ENCODE results near the gene ARFRP1.
A peak's percentile ranks its signal among the peaks of the same experiment; 100 is the strongest.

ARFRP1 gene

DNA sequence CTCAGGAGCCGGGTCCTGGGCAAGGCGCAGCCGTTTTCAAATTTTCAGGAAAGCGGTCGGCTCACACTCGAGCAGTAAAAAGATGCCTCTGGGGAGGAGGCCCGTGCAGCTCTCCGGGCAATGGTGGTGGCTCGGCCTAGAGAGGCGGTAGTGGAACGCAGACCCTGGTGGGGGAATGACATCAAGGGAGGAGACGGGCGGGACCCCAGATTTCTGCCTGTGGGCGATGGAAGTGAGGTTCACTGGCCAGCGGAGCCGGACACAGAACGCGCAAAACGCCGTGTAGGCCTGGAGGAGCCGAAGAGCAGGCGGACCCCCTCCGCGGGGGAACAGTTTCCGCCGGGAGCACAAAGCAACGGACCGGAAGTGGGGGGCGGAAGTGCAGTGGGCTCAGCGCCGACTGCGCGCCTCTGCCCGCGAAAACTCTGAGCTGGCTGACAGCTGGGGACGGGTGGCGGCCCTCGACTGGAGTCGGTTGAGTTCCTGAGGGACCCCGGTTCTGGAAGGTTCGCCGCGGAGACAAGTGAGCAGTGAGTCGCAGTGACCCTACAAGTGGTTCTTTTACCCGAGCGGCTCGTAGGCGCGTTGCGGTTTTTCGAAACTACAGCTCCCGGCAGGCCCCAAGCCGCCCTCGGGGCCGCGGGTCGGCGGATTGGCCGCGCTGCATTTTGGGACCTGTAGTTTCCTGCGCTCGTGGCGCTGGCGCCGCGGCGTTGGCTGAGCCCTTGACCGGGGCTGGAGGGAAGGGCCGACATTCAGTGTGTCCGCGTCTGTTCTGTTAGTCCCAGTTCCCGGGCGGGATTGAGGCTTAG is 49.6 kb downstream of the ARFRP1 start, which contains the start of gene RTEL1:
TSS of gene RTEL1 (plus strand) at position 376 of the 812 bp plus-strand sequence. CDS start 1,091 bp downstream, outside the sequence.
- TF ChIP-seq, protein P1, sequence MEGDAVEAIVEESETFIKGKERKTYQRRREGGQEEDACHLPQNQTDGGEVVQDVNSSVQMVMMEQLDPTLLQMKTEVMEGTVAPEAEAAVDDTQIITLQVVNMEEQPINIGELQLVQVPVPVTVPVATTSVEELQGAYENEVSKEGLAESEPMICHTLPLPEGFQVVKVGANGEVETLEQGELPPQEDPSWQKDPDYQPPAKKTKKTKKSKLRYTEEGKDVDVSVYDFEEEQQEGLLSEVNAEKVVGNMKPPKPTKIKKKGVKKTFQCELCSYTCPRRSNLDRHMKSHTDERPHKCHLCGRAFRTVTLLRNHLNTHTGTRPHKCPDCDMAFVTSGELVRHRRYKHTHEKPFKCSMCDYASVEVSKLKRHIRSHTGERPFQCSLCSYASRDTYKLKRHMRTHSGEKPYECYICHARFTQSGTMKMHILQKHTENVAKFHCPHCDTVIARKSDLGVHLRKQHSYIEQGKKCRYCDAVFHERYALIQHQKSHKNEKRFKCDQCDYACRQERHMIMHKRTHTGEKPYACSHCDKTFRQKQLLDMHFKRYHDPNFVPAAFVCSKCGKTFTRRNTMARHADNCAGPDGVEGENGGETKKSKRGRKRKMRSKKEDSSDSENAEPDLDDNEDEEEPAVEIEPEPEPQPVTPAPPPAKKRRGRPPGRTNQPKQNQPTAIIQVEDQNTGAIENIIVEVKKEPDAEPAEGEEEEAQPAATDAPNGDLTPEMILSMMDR (IDR thresholded peaks at IDR 0.05; ENCODE audit: insufficient read depth, low read depth, low read length, missing control alignments) = no peak
- peak; percentile 95 for DNase-seq (ENCODE audit: low read depth)
- peak within 1 kb of the TSS; percentile 77 for H3K4me3 ChIP-seq (ENCODE audit: low read depth, low read length)

DNA sequence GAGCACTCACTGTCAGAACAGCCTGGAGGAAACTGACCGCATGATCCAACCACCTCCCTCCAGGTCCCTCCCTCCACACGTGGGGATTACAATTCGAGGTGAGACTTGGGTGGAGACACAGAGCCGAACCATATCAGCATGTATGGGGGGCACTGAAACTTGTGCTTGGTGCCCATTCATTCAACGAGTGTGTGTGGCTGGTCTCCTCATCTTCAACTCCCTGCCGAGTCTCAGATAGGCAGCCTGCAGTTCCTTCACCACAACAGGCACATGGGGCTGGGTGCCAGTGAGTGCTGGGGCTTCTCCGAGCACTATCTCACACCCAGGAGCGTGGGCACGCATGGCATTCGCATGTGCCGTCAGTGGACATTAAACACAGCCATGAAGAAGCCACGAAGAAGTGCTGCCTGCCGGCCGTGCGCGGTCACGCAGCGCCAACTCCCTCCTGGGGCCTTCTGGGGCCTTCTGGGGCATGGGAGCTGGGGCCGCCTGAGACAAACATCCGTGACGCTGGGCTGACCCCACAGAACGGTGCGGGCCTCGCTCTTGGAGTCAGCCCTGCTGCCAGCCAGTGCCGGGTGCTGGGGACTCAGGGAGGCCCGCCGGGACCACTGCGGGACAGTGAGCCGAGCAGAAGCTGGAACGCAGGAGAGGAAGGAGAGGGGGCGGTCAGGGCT is 50.4 kb downstream of the ARFRP1 start:
- H3K4me3 ChIP-seq (ENCODE audit: low read depth, low read length) = peak overlapping the region; percentile 77
- TF ChIP-seq, protein P1 (IDR thresholded peaks at IDR 0.05; ENCODE audit: insufficient read depth, low read depth, low read length, missing control alignments) = no peak
- no peak for DNase-seq (ENCODE audit: low read depth)

DNA sequence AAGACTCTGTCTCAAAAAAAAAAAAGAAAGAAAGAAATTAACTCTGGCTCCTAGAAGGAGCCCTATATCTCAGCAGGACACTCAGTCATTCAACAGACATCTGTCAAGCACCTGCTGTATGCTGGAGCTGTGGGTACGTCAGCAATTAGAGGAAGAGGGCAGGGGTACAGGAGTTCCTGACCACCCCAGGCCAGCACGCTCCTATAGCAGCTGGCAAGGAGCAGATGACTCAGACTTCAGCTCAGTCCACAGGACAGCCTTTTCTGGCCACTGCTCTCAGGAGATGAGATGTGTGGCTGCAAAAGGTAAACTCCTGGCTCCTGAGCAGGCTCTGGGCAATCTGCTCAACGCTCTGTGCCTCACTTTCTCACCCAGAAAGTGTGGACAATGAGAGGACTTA is 51.3 kb downstream of the ARFRP1 start:
- DNase-seq (ENCODE audit: low read depth) = no peak
- TF ChIP-seq, protein P1 (IDR thresholded peaks at IDR 0.05; ENCODE audit: insufficient read depth, low read depth, low read length, missing control alignments) = no peak
- H3K4me3 ChIP-seq (ENCODE audit: low read depth, low read length) = no peak overlapping the region

DNA sequence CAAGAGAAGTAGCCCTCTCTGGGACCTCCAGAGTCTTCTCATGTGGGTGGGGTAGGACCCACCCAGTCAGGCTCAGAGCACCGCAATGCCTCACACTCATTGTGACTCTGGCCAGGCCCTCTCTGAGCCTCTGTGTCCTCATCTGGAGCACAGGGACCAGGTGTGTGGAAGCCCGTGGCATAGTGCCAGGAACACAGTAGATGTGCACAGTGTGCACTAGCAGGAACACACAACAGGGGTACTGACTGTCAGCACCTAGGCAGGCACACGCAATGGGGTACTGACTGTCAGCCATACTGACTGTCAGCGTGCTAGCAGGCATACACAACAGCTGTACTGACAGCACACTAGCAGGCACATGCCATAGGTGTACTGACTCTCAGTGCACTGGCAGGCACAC is 52.5 kb downstream of the ARFRP1 start:
- no peak overlapping the region for H3K4me3 ChIP-seq (ENCODE audit: low read depth, low read length)
- TF ChIP-seq, protein P1 (IDR thresholded peaks at IDR 0.05; ENCODE audit: insufficient read depth, low read depth, low read length, missing control alignments) = no peak
- no peak for DNase-seq (ENCODE audit: low read depth)

DNA sequence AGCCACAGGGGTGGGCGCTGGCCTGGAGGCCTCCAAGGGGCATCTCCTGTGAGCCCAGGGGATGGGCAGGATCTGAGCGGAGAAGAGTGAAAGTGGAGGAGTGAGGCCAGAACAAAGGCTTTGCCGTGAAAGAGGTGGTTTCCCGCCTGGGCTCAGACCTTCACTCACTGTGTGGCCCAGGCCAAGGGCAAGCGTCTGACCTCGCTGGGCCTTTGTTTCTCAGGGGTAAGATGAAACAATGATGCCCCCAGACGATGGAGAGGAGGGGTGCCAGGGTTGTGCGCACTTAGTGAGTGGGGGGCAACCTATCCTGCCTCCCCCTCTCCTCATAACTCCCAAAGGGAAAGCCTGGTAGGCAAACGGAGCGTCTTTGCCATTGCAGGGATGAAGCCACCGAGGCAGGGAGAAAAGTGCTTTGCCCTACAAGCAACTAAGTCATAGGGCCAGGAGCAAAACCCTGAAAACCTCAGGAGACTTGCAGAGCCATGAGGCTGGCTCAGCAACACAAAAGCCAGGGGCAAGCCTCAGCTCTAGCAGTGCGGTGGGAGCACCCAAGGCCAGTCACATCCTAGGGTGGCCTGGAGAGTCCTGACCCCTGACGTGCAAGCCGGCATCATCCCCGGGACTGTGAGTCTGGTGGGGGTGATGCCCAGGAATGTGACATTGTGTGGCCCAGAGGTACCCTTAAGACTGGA is 53.7 kb downstream of the ARFRP1 start:
- no peak overlapping the region for H3K4me3 ChIP-seq (ENCODE audit: low read depth, low read length)
- TF ChIP-seq, protein P1 (IDR thresholded peaks at IDR 0.05; ENCODE audit: insufficient read depth, low read depth, low read length, missing control alignments) = no peak
- DNase-seq (ENCODE audit: low read depth) = no peak

DNA sequence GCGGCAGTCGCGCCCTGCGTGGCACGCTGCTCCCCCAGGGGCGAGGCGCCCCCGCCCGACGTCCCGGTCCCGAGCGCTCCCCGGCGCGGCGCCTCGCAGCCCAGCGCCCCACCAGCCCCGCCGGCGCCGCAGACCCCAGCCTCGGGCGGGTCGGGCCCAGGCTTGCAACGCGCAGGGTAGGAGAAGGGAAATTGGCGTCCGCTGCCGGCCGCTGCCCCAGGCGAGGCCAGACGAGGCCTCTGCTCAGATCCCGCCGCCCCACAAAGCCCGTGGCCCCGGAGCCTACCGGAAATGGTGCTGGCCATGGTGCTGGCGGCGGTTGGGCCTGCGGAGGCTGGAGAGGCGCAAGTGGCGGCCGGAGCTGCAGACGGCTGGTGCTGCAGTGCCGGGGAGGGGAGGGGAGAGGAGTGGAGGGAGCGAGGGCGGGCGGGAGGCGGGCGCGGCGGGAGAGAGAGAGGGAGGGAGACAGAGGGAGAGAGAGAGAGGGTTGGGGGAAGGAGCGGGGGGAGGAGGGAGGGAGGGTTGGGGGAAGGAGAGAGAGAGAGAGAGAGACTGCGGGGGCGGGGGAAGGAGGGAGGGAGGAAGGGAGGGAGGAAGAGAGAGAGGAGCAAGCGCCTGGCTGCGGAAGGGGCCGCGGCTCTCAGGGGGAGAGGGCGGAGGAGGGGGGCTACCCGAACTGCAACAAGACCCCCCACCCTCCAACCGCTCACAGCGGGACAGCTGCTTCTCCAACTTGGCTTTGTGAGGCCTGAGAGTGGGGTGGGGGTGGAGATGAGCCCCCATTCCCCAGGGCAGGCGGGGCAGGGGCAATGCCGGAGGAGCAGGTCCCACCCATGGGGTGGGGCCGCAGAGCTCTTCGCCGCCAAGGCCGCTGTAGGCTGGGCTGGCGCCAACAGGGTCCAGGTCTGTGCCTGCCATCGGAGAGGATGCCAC is 54.5 kb downstream of the ARFRP1 start, which contains the start of gene STMN3:
TSS of gene STMN3 (minus strand) at position 384 of the 933 bp plus-strand sequence. CDS start at position 305, 79 bp downstream.
- TF ChIP-seq, protein P1 (IDR thresholded peaks at IDR 0.05; ENCODE audit: insufficient read depth, low read depth, low read length, missing control alignments) = no peak
- DNase-seq (ENCODE audit: low read depth) = peak; percentile 52
- no peak within 1 kb of the TSS for H3K4me3 ChIP-seq (ENCODE audit: low read depth, low read length)

Measured in GM12865 (cell line).